NCI-H446 (cell line): ENCODE measurements around the gene GALNT2.

Experiments
- DNase-seq, 2 experiments: peaks; one replicate each; lab custom pipeline; 2025; lab: John Stamatoyannopoulos, UW

Gene GALNT2

GRCh38 chr1:230211436-230212145 is 144.6 kb downstream of the GALNT2 start:
- no peak for DNase-seq

GRCh38 chr1:230212405-230212936 is 145.4 kb downstream of the GALNT2 start:
- no peak for DNase-seq

- no peak for DNase-seq
These were observed 148.0 kb downstream of the GALNT2 start for GRCh38 chr1:230215031-230215430.

GRCh38 chr1:230215529-230215928 is 148.5 kb downstream of the GALNT2 start:
- DNase-seq: no peak

- DNase-seq: no peak
These were observed 149.9 kb downstream of the GALNT2 start for GRCh38 chr1:230216896-230217295.

- DNase-seq: no peak
These were observed 151.6 kb downstream of the GALNT2 start for GRCh38 chr1:230218667-230219066.

GRCh38 chr1:230219174-230220067 is 152.4 kb downstream of the GALNT2 start:
- no peak for DNase-seq

- no peak for DNase-seq
These were observed 153.4 kb downstream of the GALNT2 start for GRCh38 chr1:230220478-230220877.

- no peak for DNase-seq
These were observed 153.9 kb downstream of the GALNT2 start for GRCh38 chr1:230220907-230221306.

- no peak for DNase-seq
These were observed 155.6 kb downstream of the GALNT2 start for GRCh38 chr1:230222678-230223077.

GRCh38 chr1:230224101-230224960 is 157.3 kb downstream of the GALNT2 start:
- DNase-seq: no peak

GRCh38 chr1:230226007-230226800 is 159.2 kb downstream of the GALNT2 start:
- no peak for DNase-seq

- DNase-seq: no peak
These were observed 159.8 kb downstream of the GALNT2 start for GRCh38 chr1:230226814-230227213.

- DNase-seq: no peak
These were observed 161.3 kb downstream of the GALNT2 start for GRCh38 chr1:230228236-230228897.

- DNase-seq: no peak
These were observed 163.2 kb downstream of the GALNT2 start for GRCh38 chr1:230230273-230230672.

GRCh38 chr1:230230948-230231773 is 164.1 kb downstream of the GALNT2 start:
- no peak for DNase-seq

GRCh38 chr1:230231774-230232145 is 164.7 kb downstream of the GALNT2 start:
- DNase-seq: no peak

- DNase-seq: no peak
These were observed 165.3 kb downstream of the GALNT2 start for GRCh38 chr1:230232371-230232771.

- no peak for DNase-seq
These were observed 166.7 kb downstream of the GALNT2 start for GRCh38 chr1:230233786-230234185.

GRCh38 chr1:230235876-230236275 is 168.8 kb downstream of the GALNT2 start:
- DNase-seq: no peak
